IMR-90 (cell line): ENCODE data around the gene RHOT1. TPM values are rescaled to one million over a fixed set of nuclear protein-coding genes. Genes with fewer than 3 reads are reported as not detected.

Experiments used
- ATAC-seq: fragments of 200-7000 bp; cut with Tn5 transposase; 2 replicates; pipeline ENCODE4 v1.9.1; 2020; ENCODE audit warnings: low read depth, mild to moderate bottlenecking, moderate library complexity
- BruUV-seq: library from RNA; stranded (reverse); fragments of 400-500 nt; replicated peaks from 2 replicates; lab custom pipeline; 2021; lab: Mats Ljungman, UMichigan
- CTCF ChIA-PET: fragments of 300-600 bp; formaldehyde crosslinking; extraction: SDS; loops from one replicate; lab custom pipeline; 2021; ENCODE audit warnings: antibody characterized with exemption; lab: Yijun Ruan, JAX
- POLR2A ChIA-PET: fragments of 300-600 bp; sonication (Branson Sonifier 250); formaldehyde crosslinking; loops from one replicate; lab custom pipeline; 2022; ENCODE audit warnings: antibody characterized with exemption; ENCODE audit not compliant: unreplicated experiment; lab: Charles Lee
- DNase-seq: peaks from one replicate; pipeline ENCODE4 v3.0.0; 2013
- H2AFZ ChIP-seq: replicated peaks from 2 replicates; pipeline ENCODE3; 2013; ENCODE audit warnings: low read length, mild to moderate bottlenecking; ENCODE audit not compliant: poor library complexity
- H2AK5ac ChIP-seq: 2 replicates; pipeline ENCODE4 v1.6.1; 2013; ENCODE audit warnings: low read depth, low read length, inconsistent platforms
- H2AK9ac ChIP-seq: replicated peaks from 2 replicates; pipeline ENCODE3; 2013; ENCODE audit warnings: mild to moderate bottlenecking, low read depth, low read length, moderate library complexity; ENCODE audit not compliant: poor library complexity
- H2BK120ac ChIP-seq: 2 replicates; pipeline ENCODE4 v1.6.1; 2013; ENCODE audit warnings: low read depth, low read length, inconsistent platforms
- H2BK15ac ChIP-seq: 3 replicates; pipeline ENCODE4 v1.6.1; 2013; ENCODE audit warnings: low read depth, low read length, inconsistent platforms
- H2BK20ac ChIP-seq: 2 replicates; pipeline ENCODE4 v1.6.1; 2013; ENCODE audit warnings: low read depth, mild to moderate bottlenecking, inconsistent platforms, low read length, moderate library complexity
- H2BK5ac ChIP-seq: 2 replicates; pipeline ENCODE4 v1.6.1; 2013; ENCODE audit warnings: mild to moderate bottlenecking, low read depth, low read length, inconsistent platforms; ENCODE audit not compliant: poor library complexity, severe bottlenecking
- H3K14ac ChIP-seq: replicated peaks from 2 replicates; pipeline ENCODE4 v1.6.1; 2013; ENCODE audit warnings: low read depth, low read length, inconsistent platforms
- H3K18ac ChIP-seq: 2 replicates; pipeline ENCODE4 v1.6.1; 2013; ENCODE audit warnings: low read depth, low read length, control low read depth
- H3K23ac ChIP-seq: 2 replicates; pipeline ENCODE4 v1.6.1; 2013; ENCODE audit warnings: low read depth, low read length, inconsistent platforms
- H3K27ac ChIP-seq: 2 replicates; pipeline ENCODE4 v1.5.1; 2013; ENCODE audit warnings: mild to moderate bottlenecking, control low read depth, low read length; ENCODE audit not compliant: insufficient read depth
- H3K27me3 ChIP-seq: 2 replicates; pipeline ENCODE4 v1.6.1; 2013; ENCODE audit warnings: low read length; ENCODE audit not compliant: control insufficient read depth, insufficient read depth
- H3K36me3 ChIP-seq: 2 replicates; pipeline ENCODE4 v1.6.1; 2013; ENCODE audit warnings: low read length, mixed read lengths; ENCODE audit not compliant: control insufficient read depth, insufficient read depth
- H3K4ac ChIP-seq: 2 replicates; pipeline ENCODE4 v1.6.1; 2013; ENCODE audit warnings: low read depth, low read length, inconsistent platforms
- H3K4me1 ChIP-seq: 2 replicates; pipeline ENCODE4 v1.6.1; 2013; ENCODE audit warnings: low read length, mixed read lengths; ENCODE audit not compliant: control insufficient read depth, insufficient read depth
- H3K4me2 ChIP-seq: 2 replicates; pipeline ENCODE4 v1.6.1; 2013; ENCODE audit warnings: low read depth, mild to moderate bottlenecking, control low read depth, low read length, moderate library complexity
- H3K4me3 ChIP-seq: 2 replicates; pipeline ENCODE4 v1.5.1; 2013; ENCODE audit warnings: low read depth, mild to moderate bottlenecking, control low read depth, low read length, moderate library complexity; ENCODE audit not compliant: insufficient read depth
- H3K56ac ChIP-seq: 2 replicates; pipeline ENCODE4 v1.6.1; 2013; ENCODE audit warnings: low read length, inconsistent platforms; ENCODE audit not compliant: insufficient read depth; ENCODE audit errors: extremely low read depth
- H3K79me1 ChIP-seq, 2 experiments: 2 replicates each; pipeline ENCODE4 v1.6.1; 2013; ENCODE audit warnings: low read length in 2 of 2, inconsistent platforms in 1 of 2, low read depth in 1 of 2
- H3K9ac ChIP-seq: 2 replicates; pipeline ENCODE4 v1.6.1; 2013; ENCODE audit warnings: low read depth, low read length, control low read depth
- H3K9me1 ChIP-seq: 2 replicates; pipeline ENCODE4 v1.6.1; 2013; ENCODE audit warnings: low read length, inconsistent platforms; ENCODE audit not compliant: insufficient read depth
- H3K9me3 ChIP-seq: 2 replicates; pipeline ENCODE4 v1.6.1; 2013; ENCODE audit warnings: low read length; ENCODE audit not compliant: control insufficient read depth, insufficient read depth
- H4K20me1 ChIP-seq: 2 replicates; pipeline ENCODE4 v1.6.1; 2013; ENCODE audit warnings: low read length, inconsistent platforms; ENCODE audit not compliant: insufficient read depth
- H4K5ac ChIP-seq: 2 replicates; pipeline ENCODE4 v1.6.1; 2013; ENCODE audit warnings: mild to moderate bottlenecking, low read depth, low read length, control low read depth
- H4K8ac ChIP-seq, 2 experiments: 2 replicates each; pipeline ENCODE4 v1.6.1; 2013; ENCODE audit warnings: low read depth in 2 of 2, low read length in 2 of 2, control low read depth in 1 of 2, inconsistent platforms in 1 of 2
- H4K91ac ChIP-seq: 2 replicates; pipeline ENCODE4 v1.6.1; 2013; ENCODE audit warnings: low read depth, low read length, inconsistent platforms; ENCODE audit not compliant: insufficient read depth
- BHLHE40 ChIP-seq: fragments of 150-350 bp; IDR thresholded peaks from 2 replicates; pipeline ENCODE4 v1.6.1; 2016; ENCODE audit warnings: mild to moderate bottlenecking, low read depth, low read length
- CEBPB ChIP-seq: IDR thresholded peaks from 2 replicates; pipeline ENCODE4 v1.6.1; 2012; ENCODE audit warnings: low read depth, low read length, improper control_type of control experiment
- MAFK ChIP-seq: IDR thresholded peaks from 2 replicates; pipeline ENCODE4 v1.6.1; 2012; ENCODE audit warnings: low read depth, low read length, improper control_type of control experiment
- MAZ ChIP-seq: IDR thresholded peaks from 2 replicates; pipeline ENCODE4 v1.6.1; 2012; ENCODE audit warnings: low read depth, mild to moderate bottlenecking, low read length, improper control_type of control experiment, moderate library complexity, borderline replicate concordance
- NFE2L2 ChIP-seq: fragments of 150-350 bp; IDR thresholded peaks from 2 replicates; pipeline ENCODE4 v1.6.1; 2016; ENCODE audit warnings: low read depth, mild to moderate bottlenecking, low read length
- POLR2A ChIP-seq: IDR thresholded peaks from 2 replicates; pipeline ENCODE4 v1.6.1; 2012; ENCODE audit warnings: mild to moderate bottlenecking, low read depth, low read length
- RAD21 ChIP-seq: IDR thresholded peaks from 2 replicates; pipeline ENCODE4 v1.6.1; 2012; ENCODE audit warnings: low read length, improper control_type of control experiment
- RFX5 ChIP-seq: IDR thresholded peaks from 2 replicates; pipeline ENCODE4 v1.8.0; 2012; ENCODE audit warnings: low read depth, mild to moderate bottlenecking, low read length, moderate library complexity
- WGBS, 2 experiments: methylation state at CpG; one replicate each; pipeline versions ENCODE4 v1.1.5 to v1.1.7; 2013; ENCODE audit warnings: missing lambda C conversion rate in 2 of 2; ENCODE audit not compliant: insufficient read length in 1 of 2; ENCODE audit errors: extremely low coverage in 2 of 2; 5-methylcytosine and 5-hydroxymethylcytosine counted together
- dilution Hi-C: fragments of 300-500 bp; cut with HindIII; formaldehyde crosslinking; loops from one replicate; pipeline ENCODE4 v1.14.3; 2018; ENCODE audit warnings: low sequenced_read_pairs; ENCODE audit not compliant: unreplicated experiment
- in situ Hi-C: fragments of 300-500 bp; cut with MboI; formaldehyde crosslinking; loops from 3 replicates; pipeline ENCODE4 v1.14.3; 2019; ENCODE audit warnings: low sequenced_read_pairs, inconsistent platforms, mixed read lengths
- intact Hi-C: fragments of 100-400 bp; cut with micrococcal nuclease; formaldehyde crosslinking; loops from 2 replicates; pipeline ENCODE4 v1.10.0; 2022
- polyA plus RNA-seq, 3 experiments: library from polyadenylated mRNA; depleted of rRNA; stranded (reverse); fragments of >200 nt; gene quantifications; 2 replicates each; pipeline ENCODE4 v1.2.3, GENCODE V29; 2012; ENCODE audit warnings: low replicate concordance in 1 of 3
- total RNA-seq: library from RNA; depleted of rRNA; stranded (reverse); fragments of >200 nt; gene quantifications from 2 replicates; pipeline ENCODE4 v1.2.3, GENCODE V29; 2012
- TF ChIP-seq, protein P1 (sequence below): conservative IDR thresholded peaks from 2 replicates; pipeline ENCODE4 v1.5.1; 2012; ENCODE audit warnings: mild to moderate bottlenecking, low read depth, low read length, improper control_type of control experiment
- TF ChIP-seq, protein P2 (sequence below): fragments of 150-350 bp; IDR thresholded peaks from 2 replicates; pipeline ENCODE4 v1.6.1; 2017; ENCODE audit warnings: mild to moderate bottlenecking, antibody characterized with exemption, low read length, low read depth

Gene RHOT1
- total and polyA plus RNA-seq, 2 of the 4 experiments (the other 2 are of a cell fraction) = 27.4 to 27.6 TPM

DNA sequence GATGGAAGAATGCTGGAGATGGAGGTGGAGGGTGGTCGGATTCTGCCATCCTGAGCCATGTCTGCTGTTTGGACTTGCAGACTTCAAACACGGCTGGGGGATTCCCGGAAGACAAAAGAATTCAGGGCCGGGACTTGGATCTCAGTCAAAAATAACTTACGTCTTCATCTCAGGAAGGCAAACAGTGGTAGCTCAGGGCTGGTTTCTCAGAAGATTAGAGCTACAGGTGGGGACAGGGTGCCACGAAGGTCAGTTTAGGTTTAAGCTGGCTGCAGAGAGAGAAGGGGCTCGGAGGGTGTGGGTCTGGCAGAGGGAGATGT lies 119.1 kb downstream of the RHOT1 start:
- in situ Hi-C loops = no loop called here
- BruUV-seq = no TSS peak

More for the DNA sequence above, 119.1 kb downstream of the RHOT1 start:
- peaks cover 52% of the 10 kb centered on the region for H3K27me3 ChIP-seq
- intact Hi-C loops = no loop called here
- H3K4me2 ChIP-seq = no peak overlapping the region
- no peak overlapping the region for H2AFZ ChIP-seq
- no peak overlapping the region for H3K23ac ChIP-seq
- H2BK15ac ChIP-seq = no peak overlapping the region
- peaks cover 4% of the 10 kb centered on the region; the same call in 1 of the 2 replicates for H3K4me1 ChIP-seq
- H2BK120ac ChIP-seq = no peak overlapping the region
- ATAC-seq (no peak), DNase-seq (no peak)
- H2AK5ac ChIP-seq = no peak overlapping the region
- no peak overlapping the region for H3K9ac ChIP-seq
- H3K56ac ChIP-seq = no peak overlapping the region
- no peak overlapping the region for H3K18ac ChIP-seq
- peaks cover 3% of the 10 kb centered on the region; the same call in 1 of the 2 replicates for H3K9me1 ChIP-seq
- no peaks in the 10 kb centered on the region for H4K20me1 ChIP-seq
- H3K27ac ChIP-seq = no peak overlapping the region
- H4K91ac ChIP-seq = no peak overlapping the region
- no peak overlapping the region for H3K14ac ChIP-seq
- no peak overlapping the region for H4K5ac ChIP-seq
- H4K8ac ChIP-seq = no peak overlapping the region
- ChIA-PET CTCF (no interaction called here), POLR2A (no interaction called here)
- WGBS, 2 experiments = 33% methylated on average over 2 of the region's 7 CpGs; no CpG with 5 or more reads in 1 of the 2 experiments
- no peak overlapping the region for H3K4ac ChIP-seq
- H3K36me3 ChIP-seq = no peaks in the 10 kb centered on the region
- no peaks in the 10 kb centered on the region for H3K9me3 ChIP-seq
- H3K79me1 ChIP-seq = no peaks in the 10 kb centered on the region
- dilution Hi-C loops = no loop called here
- no peak overlapping the region for H2BK20ac ChIP-seq
- TF ChIP-seq RAD21 (no peak), POLR2A (no peak), NFE2L2 (no peak), CEBPB (no peak), RFX5 (no peak), BHLHE40 (no peak), MAZ (no peak), MAFK (no peak)
- TF ChIP-seq, protein P1, sequence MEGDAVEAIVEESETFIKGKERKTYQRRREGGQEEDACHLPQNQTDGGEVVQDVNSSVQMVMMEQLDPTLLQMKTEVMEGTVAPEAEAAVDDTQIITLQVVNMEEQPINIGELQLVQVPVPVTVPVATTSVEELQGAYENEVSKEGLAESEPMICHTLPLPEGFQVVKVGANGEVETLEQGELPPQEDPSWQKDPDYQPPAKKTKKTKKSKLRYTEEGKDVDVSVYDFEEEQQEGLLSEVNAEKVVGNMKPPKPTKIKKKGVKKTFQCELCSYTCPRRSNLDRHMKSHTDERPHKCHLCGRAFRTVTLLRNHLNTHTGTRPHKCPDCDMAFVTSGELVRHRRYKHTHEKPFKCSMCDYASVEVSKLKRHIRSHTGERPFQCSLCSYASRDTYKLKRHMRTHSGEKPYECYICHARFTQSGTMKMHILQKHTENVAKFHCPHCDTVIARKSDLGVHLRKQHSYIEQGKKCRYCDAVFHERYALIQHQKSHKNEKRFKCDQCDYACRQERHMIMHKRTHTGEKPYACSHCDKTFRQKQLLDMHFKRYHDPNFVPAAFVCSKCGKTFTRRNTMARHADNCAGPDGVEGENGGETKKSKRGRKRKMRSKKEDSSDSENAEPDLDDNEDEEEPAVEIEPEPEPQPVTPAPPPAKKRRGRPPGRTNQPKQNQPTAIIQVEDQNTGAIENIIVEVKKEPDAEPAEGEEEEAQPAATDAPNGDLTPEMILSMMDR = no peak
- TF ChIP-seq, protein P2, sequence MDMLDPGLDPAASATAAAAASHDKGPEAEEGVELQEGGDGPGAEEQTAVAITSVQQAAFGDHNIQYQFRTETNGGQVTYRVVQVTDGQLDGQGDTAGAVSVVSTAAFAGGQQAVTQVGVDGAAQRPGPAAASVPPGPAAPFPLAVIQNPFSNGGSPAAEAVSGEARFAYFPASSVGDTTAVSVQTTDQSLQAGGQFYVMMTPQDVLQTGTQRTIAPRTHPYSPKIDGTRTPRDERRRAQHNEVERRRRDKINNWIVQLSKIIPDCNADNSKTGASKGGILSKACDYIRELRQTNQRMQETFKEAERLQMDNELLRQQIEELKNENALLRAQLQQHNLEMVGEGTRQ = no peak
- H3K4me3 ChIP-seq = no peak overlapping the region
- H2BK5ac ChIP-seq = no peak overlapping the region
- no peak overlapping the region for H2AK9ac ChIP-seq
